ENCODE results near the gene NRIP3.

GRCh38 chr11:9039863-9040262, 36.1 kb upstream of the NRIP3 start:
- TF ChIP-seq, protein P1, sequence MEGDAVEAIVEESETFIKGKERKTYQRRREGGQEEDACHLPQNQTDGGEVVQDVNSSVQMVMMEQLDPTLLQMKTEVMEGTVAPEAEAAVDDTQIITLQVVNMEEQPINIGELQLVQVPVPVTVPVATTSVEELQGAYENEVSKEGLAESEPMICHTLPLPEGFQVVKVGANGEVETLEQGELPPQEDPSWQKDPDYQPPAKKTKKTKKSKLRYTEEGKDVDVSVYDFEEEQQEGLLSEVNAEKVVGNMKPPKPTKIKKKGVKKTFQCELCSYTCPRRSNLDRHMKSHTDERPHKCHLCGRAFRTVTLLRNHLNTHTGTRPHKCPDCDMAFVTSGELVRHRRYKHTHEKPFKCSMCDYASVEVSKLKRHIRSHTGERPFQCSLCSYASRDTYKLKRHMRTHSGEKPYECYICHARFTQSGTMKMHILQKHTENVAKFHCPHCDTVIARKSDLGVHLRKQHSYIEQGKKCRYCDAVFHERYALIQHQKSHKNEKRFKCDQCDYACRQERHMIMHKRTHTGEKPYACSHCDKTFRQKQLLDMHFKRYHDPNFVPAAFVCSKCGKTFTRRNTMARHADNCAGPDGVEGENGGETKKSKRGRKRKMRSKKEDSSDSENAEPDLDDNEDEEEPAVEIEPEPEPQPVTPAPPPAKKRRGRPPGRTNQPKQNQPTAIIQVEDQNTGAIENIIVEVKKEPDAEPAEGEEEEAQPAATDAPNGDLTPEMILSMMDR (conservative IDR thresholded peaks at IDR 0.05; ENCODE audit: low read depth, low read length), result no peak
- TF ChIP-seq EZH2 (IDR thresholded peaks at IDR 0.05; ENCODE audit: low read length, unreplicated experiment) (no peak), EZH2phosphoT487 (IDR thresholded peaks at IDR 0.05; ENCODE audit: borderline replicate concordance, low read length) (no peak)

All from PC-3 (cell line).